Duodenal mucosa (tissue), 2 donors: ENCODE measurements around the gene UNC5B.

Source experiments
- H3K27ac ChIP-seq: one replicate; pipeline ENCODE4 v1.7.0; 2013; ENCODE audit warnings: low read depth, low read length
- H3K27me3 ChIP-seq, 2 donors: one replicate each; pipeline ENCODE4 v1.7.0; 2013; ENCODE audit warnings: low read length in 2 of 2, control low read depth in 1 of 2; ENCODE audit not compliant: insufficient read depth in 2 of 2, control insufficient read depth in 1 of 2
- H3K36me3 ChIP-seq, 2 donors: one replicate each; pipeline ENCODE4 v1.7.0; 2013; ENCODE audit warnings: low read length in 2 of 2, control low read depth in 1 of 2; ENCODE audit not compliant: insufficient read depth in 2 of 2, control insufficient read depth in 1 of 2
- H3K4me1 ChIP-seq, 2 donors: one replicate each; pipeline ENCODE4 v1.7.0; 2013; ENCODE audit warnings: low read length in 2 of 2, control low read depth in 1 of 2; ENCODE audit not compliant: insufficient read depth in 2 of 2, control insufficient read depth in 1 of 2
- H3K4me3 ChIP-seq, 2 donors: one replicate each; pipeline ENCODE4 v1.7.0; 2013; ENCODE audit warnings: low read length in 2 of 2, low read depth in 1 of 2
- H3K9ac ChIP-seq, 2 donors: one replicate each; pipeline ENCODE4 v1.7.0; 2013; ENCODE audit warnings: low read length in 2 of 2, low read depth in 1 of 2
- H3K9me3 ChIP-seq, 2 donors: one replicate each; pipeline ENCODE4 v1.7.0; 2013; ENCODE audit warnings: low read length in 2 of 2, control low read depth in 1 of 2; ENCODE audit not compliant: control insufficient read depth in 1 of 2

The UNC5B gene

GRCh38 chr10:71237843-71238623 lies 25.7 kb downstream of the UNC5B start:
- H3K4me1 ChIP-seq: peaks cover 23 to 35% of the 10 kb centered on the region in 2 donors
- H3K9me3 ChIP-seq: no peaks in the 10 kb centered on the region
- peaks cover 0 to 5% of the 10 kb centered on the region in 2 donors for H3K27me3 ChIP-seq
- H3K36me3 ChIP-seq: no peaks in the 10 kb centered on the region
- no peak overlapping the region for H3K9ac ChIP-seq
- no peak overlapping the region for H3K4me3 ChIP-seq
- H3K27ac ChIP-seq: no peak overlapping the region

GRCh38 chr10:71238626-71239025 lies 26.3 kb downstream of the UNC5B start:
- no peaks in the 10 kb centered on the region for H3K9me3 ChIP-seq
- no peak overlapping the region for H3K4me3 ChIP-seq
- H3K27ac ChIP-seq: no peak overlapping the region
- H3K36me3 ChIP-seq: no peaks in the 10 kb centered on the region
- H3K4me1 ChIP-seq: peaks cover 27 to 35% of the 10 kb centered on the region in 2 donors
- peaks cover 0 to 5% of the 10 kb centered on the region in 2 donors for H3K27me3 ChIP-seq
- H3K9ac ChIP-seq: no peak overlapping the region

- no peak overlapping the region for H3K9ac ChIP-seq
- peaks cover 32 to 39% of the 10 kb centered on the region in 2 donors for H3K4me1 ChIP-seq
- H3K27me3 ChIP-seq: peaks cover 0 to 5% of the 10 kb centered on the region in 2 donors
- no peak overlapping the region for H3K4me3 ChIP-seq
- H3K9me3 ChIP-seq: no peaks in the 10 kb centered on the region
- H3K36me3 ChIP-seq: no peaks in the 10 kb centered on the region
- no peak overlapping the region for H3K27ac ChIP-seq
Observed at GRCh38 chr10:71239131-71239915, 27.0 kb downstream of the UNC5B start.

- H3K4me3 ChIP-seq: no peak overlapping the region
- peaks cover 0 to 3% of the 10 kb centered on the region in 2 donors for H3K27me3 ChIP-seq
- no peak overlapping the region for H3K9ac ChIP-seq
- no peaks in the 10 kb centered on the region for H3K9me3 ChIP-seq
- H3K36me3 ChIP-seq: no peaks in the 10 kb centered on the region
- H3K27ac ChIP-seq: no peak overlapping the region
- H3K4me1 ChIP-seq: peaks cover 31 to 46% of the 10 kb centered on the region in 2 donors
Observed at GRCh38 chr10:71239946-71240795, 27.8 kb downstream of the UNC5B start.

- Histone ChIP-seq H3K36me3 (no peaks in the 10 kb centered on the region), H3K4me3 (no peak overlapping the region), H3K4me1 (peaks cover 39 to 54% of the 10 kb centered on the region in 2 donors), H3K9ac (no peak overlapping the region), H3K27me3 (no peaks in the 10 kb centered on the region), H3K9me3 (no peaks in the 10 kb centered on the region), H3K27ac (peak overlapping the region; percentile 37)
Observed at GRCh38 chr10:71241114-71241829, 28.9 kb downstream of the UNC5B start.

- Histone ChIP-seq H3K4me1 (peaks cover 46 to 62% of the 10 kb centered on the region in 2 donors), H3K36me3 (no peaks in the 10 kb centered on the region), H3K9me3 (no peaks in the 10 kb centered on the region), H3K27me3 (no peaks in the 10 kb centered on the region), H3K9ac (no peak overlapping the region), H3K27ac (no peak overlapping the region), H3K4me3 (no peak overlapping the region)
Observed at GRCh38 chr10:71241830-71242621, 29.7 kb downstream of the UNC5B start.

GRCh38 chr10:71242622-71243009 lies 30.2 kb downstream of the UNC5B start:
- H3K9me3 ChIP-seq: no peaks in the 10 kb centered on the region
- H3K27me3 ChIP-seq: no peaks in the 10 kb centered on the region
- H3K4me3 ChIP-seq: no peak overlapping the region
- H3K9ac ChIP-seq: no peak overlapping the region
- peaks cover 52 to 67% of the 10 kb centered on the region in 2 donors for H3K4me1 ChIP-seq
- no peak overlapping the region for H3K27ac ChIP-seq
- H3K36me3 ChIP-seq: no peaks in the 10 kb centered on the region

GRCh38 chr10:71243756-71244395 lies 31.5 kb downstream of the UNC5B start:
- H3K27me3 ChIP-seq: no peaks in the 10 kb centered on the region
- peaks cover 55 to 68% of the 10 kb centered on the region in 2 donors for H3K4me1 ChIP-seq
- no peak overlapping the region for H3K27ac ChIP-seq
- no peaks in the 10 kb centered on the region for H3K9me3 ChIP-seq
- no peak overlapping the region for H3K4me3 ChIP-seq
- H3K9ac ChIP-seq: peak overlapping the region in 1 of 2 donors; percentile 21
- H3K36me3 ChIP-seq: no peaks in the 10 kb centered on the region
